GM12892 (cell line): ENCODE data around the gene CACNA1C.

ENCODE experiments used
- POLR2A ChIP-seq: IDR thresholded peaks from 2 replicates; pipeline ENCODE4 v1.6.1; 2011; ENCODE audit warnings: low read depth, low read length, control low read depth
- POLR2AphosphoS5 ChIP-seq: IDR thresholded peaks from 2 replicates; pipeline ENCODE4 v1.6.1; 2011; ENCODE audit warnings: low read depth, low read length, control low read depth

DNA sequence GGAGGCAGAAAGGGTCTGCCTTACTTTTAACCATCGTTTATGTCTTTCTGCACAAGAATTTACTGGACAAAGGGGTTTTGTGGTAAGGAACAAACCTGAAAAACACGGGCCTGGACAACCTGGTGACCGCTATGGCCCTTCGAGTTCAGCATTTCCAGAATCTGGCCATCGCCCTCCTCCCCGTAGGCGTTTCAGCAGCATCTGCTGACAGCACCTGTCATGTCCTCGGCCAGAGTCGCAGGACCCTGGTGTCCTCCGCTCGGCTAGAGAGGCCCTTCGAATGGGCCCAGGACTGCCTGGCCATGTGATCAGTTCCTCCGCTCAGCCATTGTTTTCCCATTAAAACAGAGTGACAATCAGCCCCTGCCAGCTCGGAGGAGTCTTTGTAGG, 599.2 kb downstream of the CACNA1C start:
- TF ChIP-seq POLR2A (no peak), POLR2AphosphoS5 (no peak)
